Fibroblast of the conjunctiva (primary cell): Measurements from ENCODE around the gene NXN.
"Not testable (repeated sequence)": the region's sequence is repeated elsewhere in the genome, so short reads cannot be mapped to it uniquely, and the experiment has no call there.

ENCODE experiments used
- DNase-seq: peaks from one replicate; pipeline ENCODE4 v3.0.0-alpha.2; 2010; ENCODE audit warnings: low read depth

NXN gene

DNA sequence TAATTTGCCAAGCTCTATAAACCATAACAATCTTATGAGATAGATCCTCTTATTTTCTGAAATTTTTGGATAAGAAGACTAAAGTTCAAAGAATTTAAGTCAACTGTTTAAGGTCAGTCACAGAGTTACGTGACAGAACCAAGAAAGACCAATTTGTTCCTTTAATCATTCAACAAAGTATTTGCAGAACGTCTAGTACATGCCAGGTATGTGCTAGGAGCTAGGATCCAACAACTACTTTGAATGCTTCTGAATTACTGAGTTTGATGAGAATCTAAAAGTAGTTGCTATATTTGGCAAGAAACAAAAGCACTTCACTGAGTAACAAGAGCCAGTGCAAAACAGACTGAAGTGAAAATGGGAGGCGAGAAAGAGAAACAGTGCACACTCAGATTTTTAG lies 212.5 kb downstream of the NXN start:
- no peak for DNase-seq

DNA sequence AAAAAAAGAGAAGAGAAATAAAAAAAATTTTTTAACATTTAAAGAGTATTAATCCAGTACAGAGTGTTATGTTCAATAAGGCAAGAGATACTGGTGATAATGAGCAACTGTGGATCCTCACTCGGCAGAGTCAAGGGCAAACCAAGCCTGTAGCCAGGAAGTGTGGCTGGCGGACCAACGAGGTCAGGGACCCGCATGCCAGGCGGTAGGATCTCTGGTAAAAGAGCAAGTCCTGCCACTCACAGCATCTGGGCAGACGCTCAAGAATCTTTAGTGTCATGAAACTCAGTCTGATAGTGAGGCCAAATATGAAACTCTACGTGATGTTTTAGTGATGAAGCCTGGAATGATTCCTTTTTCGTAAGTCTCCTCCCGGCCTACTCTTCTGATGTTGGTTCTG lies 219.2 kb downstream of the NXN start:
- DNase-seq = no peak

DNA sequence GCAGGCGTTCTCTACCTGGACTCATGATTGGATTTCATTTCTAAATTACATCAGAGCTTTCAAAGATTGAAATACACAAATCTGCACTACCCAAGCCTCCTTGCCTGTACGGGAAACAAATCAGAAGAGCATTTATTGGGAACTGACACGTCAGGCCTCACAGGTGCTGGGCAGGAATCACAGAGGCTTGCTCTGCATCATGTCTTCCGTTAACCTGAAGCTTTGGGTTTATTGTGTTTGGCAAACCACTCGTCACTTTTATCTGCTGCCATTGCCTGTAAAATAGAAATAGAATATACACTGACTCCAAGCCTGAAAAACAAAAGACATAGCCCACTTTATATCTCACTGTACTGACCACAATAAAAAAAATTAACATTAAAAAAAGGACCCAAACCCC lies 219.6 kb downstream of the NXN start:
- no peak for DNase-seq

DNA sequence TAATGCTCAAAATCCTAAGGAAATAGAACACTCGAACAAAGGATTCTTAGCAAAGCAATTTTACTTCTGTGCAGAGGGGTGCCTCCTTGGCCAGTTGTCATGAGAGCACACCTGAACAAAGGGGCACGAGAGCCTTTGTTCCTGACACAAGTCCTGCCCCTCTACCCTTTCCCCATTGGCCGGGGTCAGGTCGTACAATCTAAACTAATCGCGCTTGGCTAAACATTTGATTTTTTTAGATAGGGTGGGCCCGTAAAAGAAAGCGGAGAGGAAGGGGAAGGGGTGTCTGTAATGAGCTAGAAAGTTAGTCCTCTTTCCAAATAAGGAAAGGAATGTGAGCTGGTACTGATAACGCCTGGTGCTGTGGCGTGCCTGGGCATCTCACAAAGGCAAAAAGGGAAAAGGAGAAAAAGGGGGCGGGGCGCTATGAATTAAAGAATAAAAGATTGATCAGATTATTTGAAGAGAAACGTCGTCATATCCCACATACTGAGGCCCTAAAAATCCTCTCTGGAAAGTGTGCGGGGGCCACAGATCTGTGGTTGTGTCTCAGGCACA lies 223.5 kb downstream of the NXN start:
- not testable (repeated sequence) for DNase-seq

DNA sequence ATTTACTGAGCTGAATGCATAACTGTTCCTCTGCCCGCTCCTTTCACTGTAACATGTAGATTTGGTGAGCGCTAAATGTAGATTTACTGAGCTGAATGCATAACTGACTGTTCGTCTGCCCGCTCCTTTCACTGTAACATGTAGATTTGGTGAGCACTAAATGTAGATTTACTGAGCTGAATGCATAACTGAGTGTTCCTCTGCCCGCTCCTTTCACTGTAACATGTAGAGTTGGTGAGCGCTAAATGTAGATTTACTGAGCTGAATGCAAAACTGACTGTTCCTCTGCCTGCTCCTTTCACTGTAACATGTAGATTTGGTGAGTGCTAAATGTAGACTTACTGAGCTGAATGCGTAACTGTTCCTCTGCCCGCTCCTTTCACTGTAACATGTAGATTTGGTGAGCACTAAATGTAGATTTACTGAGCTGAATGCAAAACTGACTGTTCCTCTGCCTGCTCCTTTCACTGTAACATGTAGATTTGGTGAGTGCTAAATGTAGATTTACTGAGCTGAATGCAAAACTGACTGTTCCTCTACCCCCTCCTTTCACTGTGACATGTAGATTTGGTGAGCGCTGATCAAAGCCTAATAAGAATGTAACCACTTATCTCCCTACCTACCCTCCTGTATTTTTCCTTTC lies 224.1 kb downstream of the NXN start:
- not testable (repeated sequence) for DNase-seq

DNA sequence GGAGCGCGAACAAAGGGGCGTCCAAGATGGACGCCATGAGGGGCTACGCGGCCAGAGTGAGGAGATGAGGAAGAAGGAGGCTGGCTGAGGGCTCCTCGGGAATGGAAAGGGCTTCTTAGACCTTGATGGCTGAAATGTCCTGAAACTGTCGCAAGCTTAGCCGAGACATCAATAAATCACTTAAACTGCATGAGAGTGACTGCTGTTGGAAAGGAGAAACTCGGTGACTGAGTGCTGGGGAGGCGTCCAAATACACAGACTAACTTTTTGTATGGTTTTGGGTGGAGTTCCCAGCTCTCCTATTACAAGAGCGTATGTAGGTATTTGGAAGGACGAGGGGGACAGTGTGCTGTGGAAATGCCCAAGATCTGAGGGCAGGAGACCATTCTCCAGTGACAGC lies 226.2 kb downstream of the NXN start:
- no peak for DNase-seq

DNA sequence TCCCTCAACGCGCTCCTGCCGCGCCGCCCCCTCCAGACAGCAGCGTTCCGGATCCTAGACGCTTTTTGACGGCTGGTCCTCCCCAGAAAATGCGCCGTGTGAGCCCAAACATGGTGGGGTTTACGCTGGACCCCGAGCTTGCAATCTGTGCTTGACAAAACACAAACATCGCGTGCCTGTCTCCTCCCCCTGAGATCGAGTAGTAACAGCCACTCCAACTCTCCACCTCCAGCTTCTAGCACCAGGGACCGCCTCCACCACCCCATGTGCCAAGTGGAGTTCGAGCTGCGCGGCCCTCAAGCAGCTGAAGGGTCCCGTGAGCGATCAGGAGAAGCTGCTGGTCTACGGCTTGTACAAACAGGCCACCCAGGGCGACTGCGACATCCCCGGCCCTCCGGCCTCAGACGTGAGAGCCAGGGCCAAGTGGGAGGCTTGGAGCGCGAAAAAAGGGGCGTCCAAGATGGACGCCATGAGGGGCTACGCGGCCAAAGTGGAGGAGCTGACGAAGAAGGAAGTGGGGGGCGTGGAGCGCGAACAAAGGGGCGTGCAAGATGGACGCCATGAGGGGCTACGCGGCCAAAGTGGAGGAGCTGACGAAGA lies 226.9 kb downstream of the NXN start:
- DNase-seq = peak; percentile 46

DNA sequence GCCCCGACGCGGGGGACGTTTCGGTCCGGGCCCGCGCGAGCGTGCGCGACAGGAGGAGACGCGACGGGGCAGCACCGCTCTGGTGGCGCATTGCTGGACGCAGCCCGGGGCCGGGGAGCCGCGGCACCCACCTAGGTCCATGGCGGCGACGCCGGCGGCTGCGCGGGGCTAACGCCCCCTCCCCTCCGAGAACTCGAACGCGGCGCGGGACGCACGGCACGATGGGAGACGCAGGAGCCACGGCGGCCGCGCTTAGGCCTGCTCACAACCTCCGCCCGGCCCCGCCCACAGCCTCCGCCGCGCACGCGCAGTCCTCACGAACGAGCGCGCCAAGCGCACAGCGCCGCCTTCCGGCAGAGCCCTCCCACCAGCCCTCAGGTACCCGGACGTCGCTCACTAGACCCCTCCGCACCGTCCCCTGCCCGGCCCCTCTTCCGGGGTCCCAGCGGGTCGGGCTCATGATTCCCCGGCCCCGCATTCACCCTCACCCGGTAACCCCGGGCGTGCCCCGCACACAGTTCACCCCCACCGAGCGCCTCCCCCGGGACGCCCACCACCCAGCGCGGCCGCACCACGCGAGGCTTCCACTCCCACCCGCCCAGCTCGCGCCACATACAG lies 227.5 kb downstream of the NXN start, which contains the start of gene GEMIN4:
Gene GEMIN4, minus strand, starts transcription at position 263 of the 618 bp plus-strand sequence. Its CDS starts 122 bp downstream, at position 141.
- peak; percentile 73 for DNase-seq

DNA sequence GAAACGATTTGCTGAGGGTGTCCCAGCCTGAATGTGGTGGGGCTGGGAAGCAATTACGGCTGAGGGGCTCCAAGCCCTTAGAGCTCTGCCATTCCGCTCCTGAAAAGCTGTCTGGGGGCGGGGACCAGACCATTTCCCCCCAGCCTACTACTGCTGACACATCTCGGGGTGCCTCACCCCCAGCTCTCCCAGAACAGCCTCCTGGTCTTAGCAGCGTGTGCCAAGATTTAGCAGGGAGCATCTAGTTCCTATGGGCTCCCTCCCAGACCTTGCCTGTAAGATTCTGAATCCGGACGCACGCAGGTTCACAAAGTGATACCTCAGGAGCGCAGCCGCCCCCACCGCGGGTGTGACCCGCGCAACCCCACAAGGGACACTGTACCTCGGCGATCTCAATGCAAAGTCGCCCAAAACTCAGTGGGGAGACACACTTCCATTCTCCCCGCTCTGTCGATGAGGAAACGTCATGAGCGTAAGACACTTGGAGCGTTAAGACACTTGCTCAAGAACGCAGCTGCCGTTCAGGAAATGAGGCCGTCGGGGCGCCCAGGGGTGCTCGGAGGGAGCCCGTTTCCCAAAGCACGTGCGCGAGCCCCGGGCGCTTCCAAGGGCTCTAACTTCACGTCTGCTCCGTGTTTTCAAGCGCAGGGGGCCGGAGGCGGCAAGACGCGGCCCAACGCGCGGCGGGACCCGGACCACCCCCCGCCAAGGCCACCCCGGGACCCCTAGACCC lies 228.1 kb downstream of the NXN start:
- no peak for DNase-seq

DNA sequence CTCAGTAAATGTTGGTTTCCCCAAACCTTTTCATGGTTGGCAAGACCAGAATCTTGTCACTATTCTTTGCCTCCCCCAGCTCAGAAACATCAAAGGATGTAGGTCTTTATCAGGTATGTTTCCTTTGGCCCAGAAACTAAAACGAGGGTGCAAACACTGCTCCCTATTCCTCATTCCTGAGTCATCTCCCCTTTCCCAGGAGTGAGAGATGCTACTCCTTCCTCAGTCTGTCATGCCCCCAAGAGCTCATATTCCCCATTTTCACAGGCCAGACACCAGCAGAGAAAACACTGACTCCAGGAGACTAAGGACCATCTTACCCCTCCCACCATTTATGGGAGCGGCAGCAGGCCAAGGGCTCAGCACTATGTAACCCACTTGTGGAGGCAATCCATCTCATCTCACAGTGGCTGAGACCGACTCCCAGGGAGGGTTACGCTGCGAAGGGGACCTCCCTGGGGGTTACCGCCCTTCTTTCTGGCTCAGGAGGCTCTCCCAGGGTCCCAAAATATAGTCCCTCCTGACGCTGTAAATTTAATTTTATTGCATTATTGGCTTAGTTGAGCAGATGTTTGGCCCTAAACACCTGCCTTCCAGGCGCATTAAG lies 229.0 kb downstream of the NXN start:
- no peak for DNase-seq

DNA sequence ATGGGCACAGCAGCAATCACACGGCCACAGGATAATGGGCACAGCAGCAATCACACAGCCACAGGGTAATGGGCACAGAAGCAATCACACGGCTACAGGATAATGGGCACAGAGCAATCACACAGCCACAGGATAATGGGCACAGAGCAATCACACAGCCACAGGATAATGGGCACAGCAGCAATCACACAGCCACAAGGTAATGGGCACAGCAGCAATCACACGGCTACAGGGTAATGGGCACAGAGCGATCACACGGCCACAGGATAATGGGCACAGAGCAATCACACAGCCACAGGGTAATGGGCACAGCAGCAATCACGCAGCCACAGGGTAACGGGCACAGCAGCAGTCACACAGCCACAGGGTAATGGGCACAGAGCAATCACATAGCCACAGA lies 230.2 kb downstream of the NXN start:
- DNase-seq = not testable (repeated sequence)
